ENCODE results near the gene BCR. TPM values are rescaled to one million over a fixed set of nuclear protein-coding genes. Genes with fewer than 3 reads are reported as not detected.

The BCR gene
- total and polyA plus RNA-seq, 2 donors: 17.9 to 22.8 TPM

DNA sequence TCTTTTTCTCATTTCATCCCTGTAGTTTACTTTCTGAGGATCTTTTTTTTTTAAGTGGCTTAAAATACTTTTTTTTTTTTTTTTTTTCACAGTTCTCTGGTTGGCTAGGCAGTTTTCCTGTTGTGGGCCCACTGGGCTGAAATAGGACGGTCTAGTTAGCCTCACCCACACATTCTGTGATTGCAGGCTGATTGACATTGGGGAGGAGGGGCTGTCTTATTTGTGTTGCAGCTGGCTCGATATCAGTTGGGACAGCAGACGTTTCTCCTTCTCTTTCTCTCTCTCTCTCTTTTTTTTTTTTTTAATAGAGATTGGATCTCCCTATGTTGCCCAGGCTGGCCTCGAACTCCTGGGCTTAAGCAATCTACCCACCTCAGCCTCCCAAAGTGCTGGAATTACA, 6.9 kb downstream of the BCR start:
- no peak for DNase-seq (ENCODE audit: low read depth in 6 of 9, low spot score in 9 of 9)
- H3K9me3 ChIP-seq (ENCODE audit: control insufficient read depth in 2 of 2, insufficient read depth in 1 of 2, low read length in 1 of 2): no peaks in the 10 kb centered on the region
- peaks cover 7 to 18% of the 10 kb centered on the region in 2 donors for H3K36me3 ChIP-seq (ENCODE audit: control insufficient read depth in 2 of 2, insufficient read depth in 2 of 2, low read length in 1 of 2)
- WGBS: 34% methylated on average over 4 of the region's 4 CpGs
- H3K4me1 ChIP-seq (ENCODE audit: control insufficient read depth in 2 of 2, insufficient read depth in 2 of 2, low read length in 2 of 2): peaks cover 30 to 58% of the 10 kb centered on the region in 2 donors
- H3K4me3 ChIP-seq (ENCODE audit: low read length in 2 of 2): no peak overlapping the region
- no peaks in the 10 kb centered on the region for H3K27me3 ChIP-seq (ENCODE audit: control insufficient read depth in 2 of 2, insufficient read depth in 1 of 2, low read length in 1 of 2)
- H3K27ac ChIP-seq (ENCODE audit: low read depth in 1 of 2, low read length in 1 of 2): no peak overlapping the region

DNA sequence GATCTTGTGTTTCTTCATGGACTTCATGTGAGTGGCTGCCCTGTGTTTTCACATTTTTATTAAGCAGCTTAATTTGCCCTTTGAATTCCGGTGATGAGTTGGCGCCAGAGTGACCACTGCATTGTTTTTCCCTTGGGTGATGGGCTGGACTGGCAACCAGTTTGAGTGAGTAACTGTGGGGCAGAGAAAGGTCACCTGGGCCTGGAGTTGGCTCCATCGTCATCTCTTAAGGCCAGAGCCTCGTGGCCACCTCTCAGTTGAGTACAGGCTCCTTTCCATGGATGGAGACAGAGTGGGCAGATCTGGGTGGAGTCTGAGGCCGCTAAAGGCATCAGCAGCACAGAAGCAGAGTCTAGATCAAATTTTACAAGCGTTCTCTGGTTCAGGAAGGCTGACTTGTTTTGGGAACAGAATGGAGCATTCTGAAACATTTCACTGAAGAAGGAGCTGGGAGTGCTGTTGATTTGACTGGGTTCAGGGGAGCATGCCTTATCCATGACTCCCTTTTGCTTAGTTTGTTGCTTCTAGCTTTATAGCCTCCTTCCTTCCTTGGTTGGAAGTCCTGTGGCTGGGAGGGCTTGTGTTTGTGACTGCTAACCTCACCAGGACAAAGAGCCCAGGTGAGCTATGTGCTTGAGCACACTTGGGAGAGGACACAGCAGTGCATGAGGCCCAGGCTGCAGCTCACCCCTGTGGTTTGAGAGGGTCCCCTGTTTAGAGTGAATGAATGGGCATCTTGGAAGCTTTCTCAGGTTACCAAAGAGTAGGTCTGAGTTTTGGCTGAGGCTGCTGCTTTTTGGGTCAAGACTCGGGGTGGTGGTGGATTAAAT, 7.8 kb downstream of the BCR start:
- DNase-seq (ENCODE audit: low read depth in 6 of 9, low spot score in 9 of 9): no peak
- Histone ChIP-seq H3K4me3 (ENCODE audit: low read length in 2 of 2) (no peak overlapping the region), H3K4me1 (ENCODE audit: control insufficient read depth in 2 of 2, insufficient read depth in 2 of 2, low read length in 2 of 2) (peaks cover 23 to 49% of the 10 kb centered on the region in 2 donors), H3K36me3 (ENCODE audit: control insufficient read depth in 2 of 2, insufficient read depth in 2 of 2, low read length in 1 of 2) (peaks cover 12 to 24% of the 10 kb centered on the region in 2 donors), H3K27me3 (ENCODE audit: control insufficient read depth in 2 of 2, insufficient read depth in 1 of 2, low read length in 1 of 2) (no peaks in the 10 kb centered on the region), H3K27ac (ENCODE audit: low read depth in 1 of 2, low read length in 1 of 2) (no peak overlapping the region), H3K9me3 (ENCODE audit: control insufficient read depth in 2 of 2, insufficient read depth in 1 of 2, low read length in 1 of 2) (no peaks in the 10 kb centered on the region)
- WGBS: 93% methylated on average over 7 of the region's 7 CpGs

DNA sequence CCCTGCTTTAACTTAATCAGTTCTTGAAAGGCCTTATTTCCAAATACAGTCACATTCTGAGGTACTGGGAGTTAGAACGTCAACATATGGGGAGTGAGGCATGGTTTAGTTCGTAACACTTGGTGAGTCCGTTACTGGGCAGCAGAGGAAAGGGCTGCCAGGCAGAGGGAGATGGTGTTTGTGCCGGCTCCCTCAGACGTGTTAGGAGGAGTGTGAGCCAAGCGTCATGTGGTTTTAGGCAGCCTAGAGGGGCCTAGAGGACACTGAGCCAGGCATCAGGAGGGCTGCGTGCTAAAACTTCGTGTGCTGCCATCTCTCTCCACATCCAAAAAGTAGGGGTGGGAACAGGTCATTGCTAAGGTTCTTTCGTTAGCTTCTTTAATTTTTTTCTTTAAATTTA, 10.2 kb downstream of the BCR start:
- DNase-seq (ENCODE audit: low read depth in 6 of 9, low spot score in 9 of 9): no peak
- Histone ChIP-seq H3K4me1 (ENCODE audit: control insufficient read depth in 2 of 2, insufficient read depth in 2 of 2, low read length in 2 of 2) (peaks cover 6 to 28% of the 10 kb centered on the region in 2 donors), H3K4me3 (ENCODE audit: low read length in 2 of 2) (no peak overlapping the region), H3K27me3 (ENCODE audit: control insufficient read depth in 2 of 2, insufficient read depth in 1 of 2, low read length in 1 of 2) (no peaks in the 10 kb centered on the region), H3K36me3 (ENCODE audit: control insufficient read depth in 2 of 2, insufficient read depth in 2 of 2, low read length in 1 of 2) (peaks cover 10 to 27% of the 10 kb centered on the region in 2 donors), H3K9me3 (ENCODE audit: control insufficient read depth in 2 of 2, insufficient read depth in 1 of 2, low read length in 1 of 2) (no peaks in the 10 kb centered on the region), H3K27ac (ENCODE audit: low read depth in 1 of 2, low read length in 1 of 2) (no peak overlapping the region)
- 91% methylated on average over 9 of the region's 9 CpGs for WGBS

- H3K4me3 ChIP-seq (ENCODE audit: low read length in 2 of 2): no peak overlapping the region
- no peaks in the 10 kb centered on the region for H3K9me3 ChIP-seq (ENCODE audit: control insufficient read depth in 2 of 2, insufficient read depth in 1 of 2, low read length in 1 of 2)
- peaks cover 6 to 24% of the 10 kb centered on the region in 2 donors for H3K4me1 ChIP-seq (ENCODE audit: control insufficient read depth in 2 of 2, insufficient read depth in 2 of 2, low read length in 2 of 2)
- 77% methylated on average over 5 of the region's 5 CpGs for WGBS
- peaks cover 10 to 24% of the 10 kb centered on the region in 2 donors for H3K36me3 ChIP-seq (ENCODE audit: control insufficient read depth in 2 of 2, insufficient read depth in 2 of 2, low read length in 1 of 2)
- no peaks in the 10 kb centered on the region for H3K27me3 ChIP-seq (ENCODE audit: control insufficient read depth in 2 of 2, insufficient read depth in 1 of 2, low read length in 1 of 2)
- H3K27ac ChIP-seq (ENCODE audit: low read depth in 1 of 2, low read length in 1 of 2): no peak overlapping the region
- no peak for DNase-seq (ENCODE audit: low read depth in 6 of 9, low spot score in 9 of 9)
Measured at GRCh38 chr22:23192133-23192532, 11.8 kb downstream of the BCR start.

DNA sequence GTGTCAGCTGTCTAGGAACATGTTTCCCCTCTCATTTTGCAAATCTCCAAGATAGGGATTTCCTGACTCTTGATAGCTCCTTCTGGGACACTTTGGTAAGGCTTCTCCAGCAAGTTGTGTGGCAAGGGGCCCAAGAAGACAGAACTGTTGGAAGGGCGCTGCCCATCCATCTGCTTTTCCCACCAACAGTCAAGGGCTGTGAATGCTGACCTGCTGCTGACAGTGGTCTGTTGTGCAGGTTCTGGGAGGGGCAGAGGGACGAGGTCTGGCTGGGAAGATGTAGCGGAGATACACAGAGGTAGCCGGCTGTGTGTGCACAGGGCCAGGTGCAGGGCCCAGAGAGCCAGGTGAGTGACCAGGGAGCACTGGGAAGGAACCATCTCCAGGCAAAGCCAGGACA, 12.2 kb downstream of the BCR start:
- Histone ChIP-seq H3K4me1 (ENCODE audit: control insufficient read depth in 2 of 2, insufficient read depth in 2 of 2, low read length in 2 of 2) (peaks cover 6 to 22% of the 10 kb centered on the region in 2 donors), H3K4me3 (ENCODE audit: low read length in 2 of 2) (no peak overlapping the region), H3K9me3 (ENCODE audit: control insufficient read depth in 2 of 2, insufficient read depth in 1 of 2, low read length in 1 of 2) (no peaks in the 10 kb centered on the region), H3K36me3 (ENCODE audit: control insufficient read depth in 2 of 2, insufficient read depth in 2 of 2, low read length in 1 of 2) (peaks cover 10 to 21% of the 10 kb centered on the region in 2 donors), H3K27me3 (ENCODE audit: control insufficient read depth in 2 of 2, insufficient read depth in 1 of 2, low read length in 1 of 2) (no peaks in the 10 kb centered on the region), H3K27ac (ENCODE audit: low read depth in 1 of 2, low read length in 1 of 2) (no peak overlapping the region)
- DNase-seq (ENCODE audit: low read depth in 6 of 9, low spot score in 9 of 9): no peak
- WGBS: 98% methylated on average over 4 of the region's 4 CpGs

DNA sequence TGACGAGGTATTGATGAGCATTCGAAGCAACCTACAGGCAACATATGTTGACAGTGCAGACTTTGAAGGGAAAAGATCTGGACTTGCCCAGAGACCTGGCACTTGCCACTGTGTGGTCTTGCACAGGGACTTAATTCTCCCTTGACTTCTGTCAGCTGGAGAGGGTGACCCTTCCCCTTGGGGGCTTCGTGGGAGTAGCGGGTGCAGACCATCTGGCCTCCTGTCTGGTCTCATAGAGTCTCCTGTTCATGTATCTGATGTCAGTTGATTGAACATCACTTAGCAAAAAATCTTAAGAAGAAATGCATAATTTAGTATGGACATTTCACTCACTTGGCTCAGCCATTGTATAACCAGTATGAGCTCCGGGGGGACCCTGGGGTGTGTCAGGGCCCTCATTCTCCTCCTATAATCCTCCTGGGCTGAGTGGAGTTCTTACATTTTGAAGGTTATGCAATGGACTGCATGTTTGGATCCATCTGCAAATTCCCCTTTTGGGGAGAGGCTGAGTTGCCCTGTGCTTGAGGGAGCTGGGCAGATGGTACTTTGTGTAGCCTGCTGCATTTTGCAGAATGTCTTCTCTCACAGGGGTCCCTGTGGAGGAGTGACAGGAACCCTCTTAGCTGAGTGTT, 13.0 kb downstream of the BCR start:
- H3K27ac ChIP-seq (ENCODE audit: low read depth in 1 of 2, low read length in 1 of 2): no peak overlapping the region

DNA sequence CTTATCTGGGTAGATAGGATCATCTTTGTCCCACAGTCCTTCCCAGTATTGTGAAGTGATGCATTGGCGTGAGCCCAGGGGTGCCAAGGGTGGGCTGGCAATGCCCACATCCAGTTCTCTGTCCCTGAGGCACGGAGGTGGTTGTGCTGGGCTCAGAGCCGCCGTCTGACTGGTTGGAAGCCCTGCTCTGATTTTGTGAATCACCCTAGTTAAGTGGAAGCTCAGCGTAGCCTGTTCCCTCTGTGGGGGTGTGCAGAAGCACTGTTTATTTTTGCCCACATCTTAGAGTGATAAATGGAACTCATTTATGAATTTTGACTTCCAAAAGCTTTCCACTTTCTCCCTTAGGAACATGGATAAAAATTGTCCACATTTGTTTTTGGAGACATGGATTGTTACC, 13.6 kb downstream of the BCR start:
- Histone ChIP-seq H3K4me1 (ENCODE audit: control insufficient read depth in 2 of 2, insufficient read depth in 2 of 2, low read length in 2 of 2) (peaks cover 6 to 15% of the 10 kb centered on the region in 2 donors), H3K27ac (ENCODE audit: low read depth in 1 of 2, low read length in 1 of 2) (no peak overlapping the region), H3K9me3 (ENCODE audit: control insufficient read depth in 2 of 2, insufficient read depth in 1 of 2, low read length in 1 of 2) (no peaks in the 10 kb centered on the region), H3K4me3 (ENCODE audit: low read length in 2 of 2) (no peak overlapping the region), H3K36me3 (ENCODE audit: control insufficient read depth in 2 of 2, insufficient read depth in 2 of 2, low read length in 1 of 2) (peaks cover 10 to 21% of the 10 kb centered on the region in 2 donors), H3K27me3 (ENCODE audit: control insufficient read depth in 2 of 2, insufficient read depth in 1 of 2, low read length in 1 of 2) (no peaks in the 10 kb centered on the region)
- WGBS: 94% methylated on average over 5 of the region's 5 CpGs
- no peak for DNase-seq (ENCODE audit: low read depth in 6 of 9, low spot score in 9 of 9)

More for the DNA sequence above, 13.0 kb downstream of the BCR start:
- DNase-seq (ENCODE audit: low read depth in 6 of 9, low spot score in 9 of 9): no peak
- H3K9me3 ChIP-seq (ENCODE audit: control insufficient read depth in 2 of 2, insufficient read depth in 1 of 2, low read length in 1 of 2): no peaks in the 10 kb centered on the region
- 98% methylated on average over 5 of the region's 5 CpGs for WGBS
- H3K4me1 ChIP-seq (ENCODE audit: control insufficient read depth in 2 of 2, insufficient read depth in 2 of 2, low read length in 2 of 2): peaks cover 6 to 17% of the 10 kb centered on the region in 2 donors
- H3K4me3 ChIP-seq (ENCODE audit: low read length in 2 of 2): no peak overlapping the region
- H3K36me3 ChIP-seq (ENCODE audit: control insufficient read depth in 2 of 2, insufficient read depth in 2 of 2, low read length in 1 of 2): peaks cover 10 to 19% of the 10 kb centered on the region in 2 donors
- H3K27me3 ChIP-seq (ENCODE audit: control insufficient read depth in 2 of 2, insufficient read depth in 1 of 2, low read length in 1 of 2): no peaks in the 10 kb centered on the region

DNA sequence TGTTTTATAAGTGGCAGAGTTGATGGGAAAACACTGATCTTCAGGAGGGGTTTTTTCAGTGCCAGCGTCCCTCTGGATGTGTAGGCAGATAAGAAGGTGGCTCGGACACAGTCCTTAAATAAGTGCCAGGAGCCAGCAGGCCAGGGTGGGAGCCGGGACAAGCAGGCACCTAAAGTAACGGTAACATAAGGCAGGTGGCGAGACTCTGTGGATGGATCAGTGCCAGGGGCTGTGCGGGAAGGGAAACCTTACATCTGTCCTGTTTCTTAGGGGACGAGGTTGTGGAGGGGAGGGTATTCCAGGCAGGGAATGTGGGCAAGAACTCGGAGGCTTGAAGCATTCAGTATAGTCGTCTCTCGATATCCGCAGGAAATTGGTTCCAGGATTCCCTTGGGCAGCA, 15.9 kb downstream of the BCR start:
- Histone ChIP-seq H3K9me3 (ENCODE audit: control insufficient read depth in 2 of 2, insufficient read depth in 1 of 2, low read length in 1 of 2) (no peaks in the 10 kb centered on the region), H3K4me3 (ENCODE audit: low read length in 2 of 2) (no peak overlapping the region), H3K36me3 (ENCODE audit: control insufficient read depth in 2 of 2, insufficient read depth in 2 of 2, low read length in 1 of 2) (peaks cover 10 to 19% of the 10 kb centered on the region in 2 donors), H3K27ac (ENCODE audit: low read depth in 1 of 2, low read length in 1 of 2) (no peak overlapping the region), H3K27me3 (ENCODE audit: control insufficient read depth in 2 of 2, insufficient read depth in 1 of 2, low read length in 1 of 2) (no peaks in the 10 kb centered on the region), H3K4me1 (ENCODE audit: control insufficient read depth in 2 of 2, insufficient read depth in 2 of 2, low read length in 2 of 2) (peaks cover 4 to 9% of the 10 kb centered on the region in 2 donors)
- no peak for DNase-seq (ENCODE audit: low read depth in 6 of 9, low spot score in 9 of 9)
- 94% methylated on average over 11 of the region's 11 CpGs for WGBS

DNA sequence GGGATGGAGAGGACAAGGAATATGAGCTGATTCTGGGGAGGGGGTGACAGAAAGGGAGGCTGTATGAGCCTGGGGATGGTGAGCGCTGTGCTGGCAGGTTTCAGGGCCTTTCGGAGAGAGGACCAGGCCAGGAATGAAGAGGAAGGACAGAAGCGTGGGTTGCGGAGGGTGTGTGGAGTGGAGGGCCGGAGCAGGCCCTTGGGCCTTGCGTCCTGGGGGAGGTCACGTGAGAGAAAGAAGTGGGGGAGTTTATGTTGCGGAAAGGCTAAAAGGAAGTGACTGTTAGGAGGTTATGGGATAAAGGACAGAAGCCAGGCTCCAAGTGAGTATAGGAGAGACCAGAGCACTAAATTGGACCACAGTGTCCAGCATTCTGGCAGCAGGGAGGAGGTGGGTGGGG, 17.5 kb downstream of the BCR start:
- WGBS: 98% methylated on average over 8 of the region's 8 CpGs
- no peak overlapping the region for H3K4me3 ChIP-seq (ENCODE audit: low read length in 2 of 2)
- DNase-seq (ENCODE audit: low read depth in 6 of 9, low spot score in 9 of 9): no peak
- H3K27me3 ChIP-seq (ENCODE audit: control insufficient read depth in 2 of 2, insufficient read depth in 1 of 2, low read length in 1 of 2): no peaks in the 10 kb centered on the region
- H3K36me3 ChIP-seq (ENCODE audit: control insufficient read depth in 2 of 2, insufficient read depth in 2 of 2, low read length in 1 of 2): peaks cover 6 to 7% of the 10 kb centered on the region in 2 donors
- H3K9me3 ChIP-seq (ENCODE audit: control insufficient read depth in 2 of 2, insufficient read depth in 1 of 2, low read length in 1 of 2): no peaks in the 10 kb centered on the region
- H3K27ac ChIP-seq (ENCODE audit: low read depth in 1 of 2, low read length in 1 of 2): no peak overlapping the region
- peaks cover 0 to 4% of the 10 kb centered on the region in 2 donors for H3K4me1 ChIP-seq (ENCODE audit: control insufficient read depth in 2 of 2, insufficient read depth in 2 of 2, low read length in 2 of 2)
